B cell (primary cell): Measurements from ENCODE around the gene ELF1. TPM values are rescaled to one million over a fixed set of nuclear protein-coding genes. Genes with fewer than 3 reads are reported as not detected.

Source experiments
- ATAC-seq: fragments of 200-7000 bp; cut with Tn5 transposase; one replicate; pipeline ENCODE4 v1.10.0; 2021; ENCODE audit warnings: low read depth, mild to moderate bottlenecking, moderate number of reproducible peaks, moderate library complexity
- CTCF ChIA-PET: fragments of 350-600 bp; sonication (Branson Sonifier 250); formaldehyde crosslinking; loops from one replicate; lab custom pipeline; 2021; ENCODE audit warnings: antibody characterized with exemption, inconsistent platforms; lab: Charles Lee
- POLR2A ChIA-PET: fragments of 350-600 bp; sonication (Branson Sonifier 250); formaldehyde crosslinking; loops from one replicate; lab custom pipeline; 2021; ENCODE audit warnings: antibody characterized with exemption; lab: Charles Lee
- DNase-seq: peaks from one replicate; pipeline ENCODE4 v3.0.0; 2013
- H2AFZ ChIP-seq: 2 replicates; pipeline ENCODE4 v1.6.1; 2012; ENCODE audit warnings: mild to moderate bottlenecking, low read depth, low read length; ENCODE audit not compliant: insufficient read depth, poor library complexity, severe bottlenecking
- H3K27ac ChIP-seq, 2 donors: 1 replicate in 1 of 2; 2 replicates in 1 of 2; pipeline ENCODE4 v1.5.1; 2012 to 2013; ENCODE audit warnings: low read length in 2 of 2, mild to moderate bottlenecking in 2 of 2, moderate library complexity in 1 of 2
- H3K27me3 ChIP-seq, 4 experiments: fragments of 200-600 bp in 1 of 4; sonication (generic) in 1 of 4; replicated peaks in 1 of 4; 1 replicate in 2 of 4; 2 replicates in 2 of 4; pipeline versions ENCODE4 v1.6.1 to v1.7.0; 2013 to 2016; ENCODE audit warnings: low read length in 3 of 4, mild to moderate bottlenecking in 2 of 4, mixed read lengths in 1 of 4, moderate library complexity in 1 of 4; ENCODE audit not compliant: insufficient read depth in 4 of 4, control insufficient read depth in 3 of 4; ENCODE audit errors: control extremely low read depth in 1 of 4
- H3K36me3 ChIP-seq, 2 experiments: replicated peaks in 1 of 2; 1 replicate in 1 of 2; 2 replicates in 1 of 2; pipeline versions ENCODE4 v1.6.1 to v1.7.1; 2013; ENCODE audit warnings: low read length in 1 of 2; ENCODE audit not compliant: insufficient read depth in 2 of 2, control insufficient read depth in 1 of 2; ENCODE audit errors: control extremely low read depth in 1 of 2, extremely low read depth in 1 of 2
- H3K4me1 ChIP-seq, 2 donors: fragments of 200-600 bp in 1 of 2; sonication (generic) in 1 of 2; 1 replicate in 1 of 2; 2 replicates in 1 of 2; pipeline versions ENCODE4 v1.5.1 to v1.6.1; 2013 to 2017; ENCODE audit warnings: low read length in 2 of 2; ENCODE audit not compliant: control insufficient read depth in 2 of 2, insufficient read depth in 2 of 2
- H3K4me2 ChIP-seq: replicated peaks from 2 replicates; pipeline ENCODE3; 2012; ENCODE audit warnings: mild to moderate bottlenecking, low read depth, low read length; ENCODE audit not compliant: poor library complexity, severe bottlenecking
- H3K4me3 ChIP-seq, 5 experiments: fragments of 200-600 bp in 1 of 5; sonication (generic) in 1 of 5; 1 replicate in 3 of 5; 2 replicates in 2 of 5; pipeline versions ENCODE4 v1.5.1 to v1.7.0; 2011 to 2016; ENCODE audit warnings: low read length in 4 of 5, mild to moderate bottlenecking in 4 of 5, low read depth in 2 of 5, control low read depth in 1 of 5, moderate library complexity in 1 of 5; ENCODE audit not compliant: insufficient read depth in 1 of 5; ENCODE audit errors: control extremely low read depth in 1 of 5, extremely low read depth in 1 of 5
- H3K79me2 ChIP-seq: fragments of 200-600 bp; sonication (generic); one replicate; pipeline ENCODE4 v1.6.0; 2016; ENCODE audit warnings: low read length; ENCODE audit not compliant: control insufficient read depth, insufficient read depth
- H3K9ac ChIP-seq: fragments of 200-600 bp; sonication (generic); 2 replicates; pipeline ENCODE4 v1.6.1; 2017; ENCODE audit warnings: mild to moderate bottlenecking, low read length, moderate library complexity
- H3K9me3 ChIP-seq, 3 donors: one replicate each; pipeline versions ENCODE4 v1.6.1 to v1.7.1; 2013; ENCODE audit warnings: low read length in 2 of 3; ENCODE audit not compliant: control insufficient read depth in 2 of 3, insufficient read depth in 1 of 3; ENCODE audit errors: control extremely low read depth in 1 of 3
- H4K20me1 ChIP-seq: 2 replicates; pipeline ENCODE4 v1.6.0; 2012; ENCODE audit warnings: mild to moderate bottlenecking, low read length; ENCODE audit not compliant: insufficient read depth, control insufficient read depth, poor library complexity, severe bottlenecking
- H3K27ac Mint-ChIP-seq: one replicate; pipeline ENCODE4 v1.8.0; 2021; ENCODE audit warnings: mixed read lengths
- H3K27me3 Mint-ChIP-seq: one replicate; pipeline ENCODE4 v1.8.0; 2021; ENCODE audit warnings: mixed read lengths
- H3K4me1 Mint-ChIP-seq: one replicate; pipeline ENCODE4 v1.8.0; 2021; ENCODE audit warnings: mixed read lengths
- H3K4me3 Mint-ChIP-seq: one replicate; pipeline ENCODE4 v1.8.0; 2021; ENCODE audit warnings: mixed read lengths
- H3K9me3 Mint-ChIP-seq: one replicate; pipeline ENCODE4 v1.8.0; 2022; ENCODE audit warnings: mixed read lengths; ENCODE audit not compliant: insufficient read depth
- CTCF ChIP-seq: fragments of 200-600 bp; IDR thresholded peaks from one replicate; pipeline ENCODE4 v1.8.0; 2022; ENCODE audit warnings: antibody characterized with exemption, mild to moderate bottlenecking
- EZH2 ChIP-seq: IDR thresholded peaks from 2 replicates; pipeline ENCODE4 v1.6.1; 2012; ENCODE audit warnings: borderline replicate concordance, low read depth, mild to moderate bottlenecking, moderate library complexity, low read length; ENCODE audit not compliant: insufficient read depth, poor library complexity, severe bottlenecking
- WGBS: methylation state at CpG from one replicate; pipeline ENCODE4 v1.1.5; 2013; ENCODE audit warnings: missing lambda C conversion rate; ENCODE audit not compliant: insufficient coverage; 5-methylcytosine and 5-hydroxymethylcytosine counted together
- intact Hi-C: fragments of 100-400 bp; cut with micrococcal nuclease; formaldehyde crosslinking; loops from one replicate; pipeline ENCODE4 v1.10.0; 2022
- polyA plus RNA-seq: library from polyadenylated mRNA; depleted of rRNA; stranded (reverse); fragments of >200 nt; gene quantifications from 2 replicates; pipeline ENCODE4 v1.2.3, GENCODE V29; 2012
- total RNA-seq, 2 donors: library from RNA; stranded (reverse); fragments of 120-200 nt in 1 of 2; gene quantifications; 1 replicate in 1 of 2; 2 replicates in 1 of 2; pipeline versions ENCODE4 v1.2.3 to v1.2.4, GENCODE V29; 2013 to 2022

Gene ELF1
- total and polyA plus RNA-seq, 2 donors (not counting 1 experiment from before 2014, with no cell fraction given): 62.0 to 186 TPM

- ATAC-seq: peak; percentile 9
- peaks cover 12 to 14% of the 10 kb centered on the region in 2 donors for H3K4me1 ChIP-seq
- Mint-ChIP-seq H3K9me3 (no peaks in the 10 kb centered on the region), H3K27me3 (no peaks in the 10 kb centered on the region), H3K27ac (peak overlapping the region; percentile 100), H3K4me3 (peak overlapping the region; percentile 100), H3K4me1 (peaks cover 33% of the 10 kb centered on the region)
- CTCF ChIA-PET: interaction anchor here (0.6 to 3.7 kb wide), 5 partner anchors 8 to 200 kb away, joined by 5 to 31 read pairs (median 15); partner anchors contain the start of gene ELF1
- TF ChIP-seq EZH2: no peak
- no peak for TF ChIP-seq CTCF
- POLR2A ChIA-PET: interaction anchor here (1.3 to 3.2 kb wide), 3 partner anchors 43 to 137 kb away, joined by 5 to 32 read pairs (median 11); partner anchors contain the start of gene ELF1
- intact Hi-C loops: loop anchor here (1.0 to 2.0 kb wide), 7 partner anchors 13 to 1315 kb away; partner anchors contain the start of genes MRPS31, MTRF1 and NAA16
- H3K27ac ChIP-seq: peak overlapping the region; percentile 86 to 91
- peaks cover 6 to 12% of the 10 kb centered on the region in 2 experiments for H3K36me3 ChIP-seq
- no peaks in the 10 kb centered on the region for H3K9me3 ChIP-seq
- no peaks in the 10 kb centered on the region for H3K27me3 ChIP-seq
- H2AFZ ChIP-seq: peak overlapping the region; percentile 93
- peak overlapping the region; percentile 69 to 99 (median 98) for H3K4me3 ChIP-seq
- H3K9ac ChIP-seq: peak overlapping the region; percentile 85
- no peaks in the 10 kb centered on the region for H4K20me1 ChIP-seq
- WGBS: 7% methylated on average over 16 of the region's 24 CpGs
- DNase-seq: no peak
- peaks cover 47% of the 10 kb centered on the region for H3K79me2 ChIP-seq
- H3K4me2 ChIP-seq: peak overlapping the region; percentile 83
Measured at GRCh38 chr13:41061914-41062837, 43.1 kb upstream of the ELF1 start.
